Measurements from ENCODE around the gene ALDOC. TPM values are rescaled to one million over a fixed set of nuclear protein-coding genes. Genes with fewer than 3 reads are reported as not detected.
A peak's percentile ranks its signal among the peaks of the same experiment; 100 is the strongest.
"Not testable (repeated sequence)": the region's sequence is repeated elsewhere in the genome, so short reads cannot be mapped to it uniquely, and the experiment has no call there.

The ALDOC gene
- total RNA-seq, 2 experiments from 2014 or later = 46.2 to 62.4 TPM

GRCh38 chr17:28612531-28612930 lies 35.8 kb upstream of the ALDOC start:
- ChIA-PET POLR2A (interaction anchor here (0.5 kb wide), 1 partner anchor 100 kb away, joined by 11 read pairs; no protein-coding TSS in a partner anchor), CTCF (ENCODE audit: unreplicated experiment) (no interaction called here)
- Histone ChIP-seq H3K4me2 (ENCODE audit: low read length) (no peak overlapping the region), H3K36me3 (ENCODE audit: insufficient read depth, low read length) (peaks cover 97% of the 10 kb centered on the region), H3K27ac (ENCODE audit: low read depth, low read length, poor library complexity, severe bottlenecking) (peak overlapping the region; percentile 31), H2AFZ (ENCODE audit: low read length) (no peak overlapping the region), H3K9me3 (ENCODE audit: low read length) (no peaks in the 10 kb centered on the region), H3K4me3 (ENCODE audit: low read depth, low read length, poor library complexity, severe bottlenecking) (no peak overlapping the region), H3K4me1 (ENCODE audit: insufficient read depth, low read length, poor library complexity, severe bottlenecking) (peaks cover 23% of the 10 kb centered on the region), H4K20me1 (ENCODE audit: insufficient read depth, low read length) (no peaks in the 10 kb centered on the region), H3K79me2 (ENCODE audit: insufficient read depth, low read depth, low read length) (no peaks in the 10 kb centered on the region), H3K9me2 (ENCODE audit: insufficient read depth, low read length) (no peaks in the 10 kb centered on the region)
- TF ChIP-seq CTCF (conservative IDR thresholded peaks at IDR 0.05; ENCODE audit: low read length) (no peak), EZH2phosphoT487 (IDR thresholded peaks at IDR 0.05; ENCODE audit: borderline replicate concordance, low read depth, low read length) (no peak)
- intact Hi-C loops (cut with micrococcal nuclease; ENCODE audit: unreplicated experiment) = loop anchor here (5.0 kb wide), 1 partner anchor 60 kb away; the partner anchor contains the start of gene UNC119
- peak; percentile 33 for DNase-seq (ENCODE audit: low spot score)
- no TSS peak for BruUV-seq (replicated peaks)

DNA sequence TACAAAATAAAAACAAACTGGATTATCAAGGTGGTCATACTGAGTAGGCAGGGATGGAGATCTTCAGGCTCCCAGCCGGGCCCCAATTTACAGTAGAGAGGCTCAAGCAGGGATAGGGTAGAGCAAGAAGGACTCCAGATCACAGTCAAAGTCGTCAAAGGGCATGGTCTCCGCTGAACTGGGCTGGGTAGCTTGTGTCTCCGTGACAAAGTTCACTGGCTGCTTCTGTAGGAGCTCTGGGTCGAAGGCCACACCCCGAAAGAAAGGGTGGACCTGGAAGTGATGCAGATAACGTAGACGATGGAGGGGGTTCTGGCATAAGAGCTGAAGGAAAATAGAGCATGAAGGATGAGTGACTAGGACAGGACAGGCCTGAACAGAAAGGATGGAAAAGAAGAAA lies 33.7 kb upstream of the ALDOC start:
- intact Hi-C loops (cut with micrococcal nuclease; ENCODE audit: unreplicated experiment) = loop anchor here (5.0 kb wide), 1 partner anchor 58 kb away; the partner anchor contains the start of gene UNC119
- ChIA-PET POLR2A (interaction anchor here (1.2 to 2.0 kb wide), 2 partner anchors 11 to 13 kb away, joined by 3 to 6 read pairs; no protein-coding TSS in a partner anchor), CTCF (ENCODE audit: unreplicated experiment) (no interaction called here)
- no peak overlapping the region for H3K4me2 ChIP-seq (ENCODE audit: low read length)
- no TSS peak for BruUV-seq (replicated peaks)
- no peak overlapping the region for H3K27ac ChIP-seq (ENCODE audit: low read depth, low read length, poor library complexity, severe bottlenecking)
- no peak overlapping the region for H3K4me3 ChIP-seq (ENCODE audit: low read depth, low read length, poor library complexity, severe bottlenecking)
- peaks cover 90% of the 10 kb centered on the region for H3K36me3 ChIP-seq (ENCODE audit: insufficient read depth, low read length)
- H3K9me2 ChIP-seq (ENCODE audit: insufficient read depth, low read length) = no peaks in the 10 kb centered on the region
- peaks cover 18% of the 10 kb centered on the region for H3K4me1 ChIP-seq (ENCODE audit: insufficient read depth, low read length, poor library complexity, severe bottlenecking)
- no peak overlapping the region for H2AFZ ChIP-seq (ENCODE audit: low read length)
- TF ChIP-seq CTCF (conservative IDR thresholded peaks at IDR 0.05; ENCODE audit: low read length) (no peak), EZH2phosphoT487 (IDR thresholded peaks at IDR 0.05; ENCODE audit: borderline replicate concordance, low read depth, low read length) (no peak)
- H3K79me2 ChIP-seq (ENCODE audit: insufficient read depth, low read depth, low read length) = no peaks in the 10 kb centered on the region
- no peaks in the 10 kb centered on the region for H4K20me1 ChIP-seq (ENCODE audit: insufficient read depth, low read length)
- no peak for DNase-seq (ENCODE audit: low spot score)
- H3K9me3 ChIP-seq (ENCODE audit: low read length) = no peaks in the 10 kb centered on the region

DNA sequence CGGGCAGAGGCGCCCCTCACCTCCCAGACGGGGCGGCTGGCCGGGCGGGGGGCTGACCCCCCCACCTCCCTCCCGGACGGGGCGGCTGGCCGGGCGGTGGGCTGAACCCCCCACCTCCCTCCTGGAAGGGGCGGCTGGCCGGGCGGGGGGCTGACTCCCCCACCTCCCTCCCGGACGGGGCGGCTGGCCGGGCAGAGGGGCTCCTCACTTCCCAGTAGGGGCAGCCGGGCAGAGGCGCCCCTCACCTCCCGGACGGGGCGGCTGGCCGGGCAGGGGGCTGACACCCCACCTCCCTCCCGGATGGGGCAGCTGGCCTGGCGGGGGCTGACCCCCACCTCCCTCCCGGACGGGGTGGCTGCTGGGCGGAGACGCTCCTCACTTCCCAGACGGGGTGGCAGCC lies 27.3 kb upstream of the ALDOC start:
- POLR2A ChIA-PET; H4K20me1 ChIP-seq (ENCODE audit: insufficient read depth, low read length); H3K79me2 ChIP-seq (ENCODE audit: insufficient read depth, low read depth, low read length); BruUV-seq (replicated peaks); H2AFZ ChIP-seq (ENCODE audit: low read length); H3K4me3 ChIP-seq (ENCODE audit: low read depth, low read length, poor library complexity, severe bottlenecking); H3K27ac ChIP-seq (ENCODE audit: low read depth, low read length, poor library complexity, severe bottlenecking); DNase-seq (ENCODE audit: low spot score); H3K4me2 ChIP-seq (ENCODE audit: low read length); H3K9me3 ChIP-seq (ENCODE audit: low read length); H3K9me2 ChIP-seq (ENCODE audit: insufficient read depth, low read length); CTCF ChIA-PET (ENCODE audit: unreplicated experiment); intact Hi-C loops (cut with micrococcal nuclease; ENCODE audit: unreplicated experiment): not testable (repeated sequence)
- H3K4me1 ChIP-seq (ENCODE audit: insufficient read depth, low read length, poor library complexity, severe bottlenecking) = peaks cover 14% of the 10 kb centered on the region
- H3K36me3 ChIP-seq (ENCODE audit: insufficient read depth, low read length) = peaks cover 34% of the 10 kb centered on the region

Data from OCI-LY7 (cell line).